Measurements from ENCODE around the gene HSPA2.

Gene HSPA2

GRCh38 chr14:64540208-64541202 is at the start of gene HSPA2:
TSS of gene HSPA2 (plus strand) at chr14:64540741. CDS start at chr14:64540850, 109 bp downstream.
- peak; percentile 96 for DNase-seq

- no peak for DNase-seq
Measured at GRCh38 chr14:64491637-64492036, 48.9 kb upstream of the HSPA2 start.

GRCh38 chr14:64493455-64493854 is 47.1 kb upstream of the HSPA2 start:
- DNase-seq = no peak

- DNase-seq = no peak
Measured at GRCh38 chr14:64495252-64495651, 45.3 kb upstream of the HSPA2 start.

GRCh38 chr14:64496764-64497163 is 43.8 kb upstream of the HSPA2 start:
- no peak for DNase-seq

- no peak for DNase-seq
Measured at GRCh38 chr14:64500088-64500487, 40.5 kb upstream of the HSPA2 start.

- no peak for DNase-seq
Measured at GRCh38 chr14:64501411-64502171, 39.0 kb upstream of the HSPA2 start.

GRCh38 chr14:64502456-64502855 is 38.1 kb upstream of the HSPA2 start:
- peak; percentile 3 for DNase-seq

- DNase-seq = peak; percentile 6
Measured at GRCh38 chr14:64502887-64503433, 37.6 kb upstream of the HSPA2 start.

- peak; percentile 94 for DNase-seq
Measured at GRCh38 chr14:64503434-64504309, 36.9 kb upstream of the HSPA2 start, which contains the start of gene ZBTB25. TSS of gene ZBTB25 (minus strand) at chr14:64503838. CDS start at chr14:64490533, 13,305 bp downstream.

GRCh38 chr14:64504310-64504896 is 36.1 kb upstream of the HSPA2 start, which contains the start of gene ZBTB1:
TSS of gene ZBTB1 (plus strand) at chr14:64504770. CDS start at chr14:64521505, 16,735 bp downstream.
- peak; percentile 89 for DNase-seq

- peak; percentile 89 for DNase-seq
Measured at GRCh38 chr14:64504897-64505794, 35.4 kb upstream of the HSPA2 start.

GRCh38 chr14:64506721-64507120 is 33.8 kb upstream of the HSPA2 start:
- no peak for DNase-seq

- DNase-seq = peak; percentile 58
Measured at GRCh38 chr14:64507376-64508156, 33.0 kb upstream of the HSPA2 start.

GRCh38 chr14:64508215-64508776 is 32.2 kb upstream of the HSPA2 start:
- no peak for DNase-seq

- DNase-seq = no peak
Measured at GRCh38 chr14:64509036-64509435, 31.5 kb upstream of the HSPA2 start.

- DNase-seq = peak; percentile 52
Measured at GRCh38 chr14:64510825-64511671, 29.5 kb upstream of the HSPA2 start.

GRCh38 chr14:64513271-64513670 is 27.3 kb upstream of the HSPA2 start:
- DNase-seq = no peak

Data from stimulated activated CD4-positive, alpha-beta T cell treated with anti-CD3 and anti-CD28 coated beads, Interleukin-1b, Interleukin-23, amount 100 ng/mL, for 48 hours (primary cell).